Fibroblast of mammary gland (primary cell): ENCODE measurements around the gene SELENOV.

ENCODE experiments used
- DNase-seq: peaks from one replicate; pipeline ENCODE4 v3.0.0-alpha.2; 2010; ENCODE audit warnings: low read depth
- H3K4me3 ChIP-seq: 2 replicates; pipeline ENCODE4 v1.5.1; 2011; ENCODE audit warnings: low read depth, mild to moderate bottlenecking, low read length, moderate library complexity; ENCODE audit not compliant: control insufficient read depth
- CTCF ChIP-seq: conservative IDR thresholded peaks from 2 replicates; pipeline ENCODE4 v1.5.1; 2011; ENCODE audit warnings: low read depth, low read length, inconsistent platforms; ENCODE audit not compliant: control insufficient read depth, insufficient read depth

Gene SELENOV

DNA sequence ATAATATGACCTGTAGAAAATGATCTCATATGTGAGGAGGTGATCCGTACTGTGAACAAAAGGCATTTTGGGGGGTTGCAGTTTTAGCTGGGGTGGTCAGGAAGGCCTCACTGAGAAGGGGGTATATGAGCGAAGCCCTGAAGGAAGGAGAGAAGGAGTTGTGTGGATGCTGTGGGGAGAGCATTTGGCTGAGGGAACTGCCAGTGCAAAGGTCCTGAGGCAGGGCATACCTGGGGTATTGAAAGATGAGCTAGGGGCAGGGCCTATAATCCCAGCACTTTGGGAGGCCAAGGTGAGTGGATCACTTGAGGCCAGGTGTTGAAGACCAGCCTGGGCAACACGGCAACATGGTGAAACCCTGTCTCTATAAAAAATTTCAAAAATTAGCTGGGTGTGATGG, 2.5 kb downstream of the SELENOV start:
- H3K4me3 ChIP-seq = no peak overlapping the region
- TF ChIP-seq CTCF = no peak
- no peak for DNase-seq

- H3K4me3 ChIP-seq = no peak overlapping the region
- no peak for DNase-seq
- TF ChIP-seq CTCF = no peak
Observed at GRCh38 chr19:39518458-39518857, 3.5 kb downstream of the SELENOV start.

- no peak for DNase-seq
- no peak overlapping the region for H3K4me3 ChIP-seq
- TF ChIP-seq CTCF = no peak
Observed at GRCh38 chr19:39518975-39519374, 4.0 kb downstream of the SELENOV start.

DNA sequence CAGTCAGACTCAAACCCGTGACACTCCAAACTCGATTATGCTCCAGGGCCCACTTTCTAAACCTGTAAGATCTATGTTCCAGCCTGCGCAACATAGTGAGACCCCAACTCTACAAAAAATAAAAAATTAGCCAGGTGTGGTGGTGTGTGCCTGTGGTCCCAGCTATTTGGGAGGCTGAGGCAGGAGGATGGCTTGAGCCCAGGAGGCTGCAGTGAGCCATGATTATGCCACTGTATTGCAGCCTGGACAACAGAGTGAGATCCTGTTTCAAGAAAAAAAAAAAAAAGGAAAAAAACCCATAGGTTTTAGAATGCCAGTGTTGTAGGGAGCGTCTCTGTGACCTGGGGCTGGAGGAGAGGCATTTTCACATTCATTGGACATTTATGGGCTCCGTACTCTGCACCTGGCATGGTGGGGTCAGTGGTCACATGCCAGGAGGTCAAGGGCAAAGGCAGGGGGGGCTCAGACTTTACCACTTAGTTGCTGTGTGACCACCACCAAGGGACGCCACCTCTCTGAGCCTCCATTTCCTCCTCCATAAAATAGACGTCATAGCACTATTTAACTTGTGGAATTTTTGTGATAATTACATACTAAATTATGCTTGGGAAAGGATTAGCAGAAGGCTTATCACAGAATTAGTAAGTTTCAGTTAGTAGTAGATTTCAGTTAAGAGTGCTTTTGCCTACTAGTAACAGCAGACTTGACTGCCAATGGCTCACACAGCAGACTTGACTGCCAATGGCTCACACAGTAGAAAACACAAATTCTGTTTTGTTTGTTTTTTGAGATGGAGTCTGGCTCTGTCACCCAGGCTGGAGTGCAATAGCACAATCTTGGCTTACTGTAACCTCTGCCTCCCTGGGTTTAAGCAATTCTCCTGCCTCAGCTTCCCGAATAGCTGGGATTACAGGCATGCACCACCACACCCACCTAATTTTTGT, 5.9 kb downstream of the SELENOV start:
- DNase-seq = no peak
- no peak overlapping the region for H3K4me3 ChIP-seq
- TF ChIP-seq CTCF = no peak

GRCh38 chr19:39524495-39524894, 9.6 kb downstream of the SELENOV start:
- no peak for DNase-seq
- TF ChIP-seq CTCF = no peak
- no peak overlapping the region for H3K4me3 ChIP-seq

GRCh38 chr19:39525205-39525604, 10.3 kb downstream of the SELENOV start:
- no peak for TF ChIP-seq CTCF
- no peak overlapping the region for H3K4me3 ChIP-seq
- no peak for DNase-seq

GRCh38 chr19:39531834-39532232, 16.9 kb downstream of the SELENOV start:
- H3K4me3 ChIP-seq = peak overlapping the region; percentile 72
- DNase-seq = no peak
- TF ChIP-seq CTCF = no peak
